Esophagus muscularis mucosa (tissue), 3 donors: ENCODE measurements around the gene C12orf57.

ENCODE experiments used
- CTCF ChIP-seq, 3 experiments: fragments of 200-600 bp in 2 of 3; fragments of 450-650 bp in 1 of 3; sonication (generic) in 2 of 3; IDR thresholded peaks; one replicate each; pipeline ENCODE4 v1.5.1; 2017 to 2019; ENCODE audit warnings: antibody characterized with exemption in 3 of 3, mild to moderate bottlenecking in 2 of 3, moderate library complexity in 1 of 3
- POLR2A ChIP-seq: fragments of 450-650 bp; IDR thresholded peaks from one replicate; pipeline ENCODE4 v1.6.1; 2017; ENCODE audit warnings: antibody characterized with exemption, moderate library complexity, mild to moderate bottlenecking, low read depth

DNA sequence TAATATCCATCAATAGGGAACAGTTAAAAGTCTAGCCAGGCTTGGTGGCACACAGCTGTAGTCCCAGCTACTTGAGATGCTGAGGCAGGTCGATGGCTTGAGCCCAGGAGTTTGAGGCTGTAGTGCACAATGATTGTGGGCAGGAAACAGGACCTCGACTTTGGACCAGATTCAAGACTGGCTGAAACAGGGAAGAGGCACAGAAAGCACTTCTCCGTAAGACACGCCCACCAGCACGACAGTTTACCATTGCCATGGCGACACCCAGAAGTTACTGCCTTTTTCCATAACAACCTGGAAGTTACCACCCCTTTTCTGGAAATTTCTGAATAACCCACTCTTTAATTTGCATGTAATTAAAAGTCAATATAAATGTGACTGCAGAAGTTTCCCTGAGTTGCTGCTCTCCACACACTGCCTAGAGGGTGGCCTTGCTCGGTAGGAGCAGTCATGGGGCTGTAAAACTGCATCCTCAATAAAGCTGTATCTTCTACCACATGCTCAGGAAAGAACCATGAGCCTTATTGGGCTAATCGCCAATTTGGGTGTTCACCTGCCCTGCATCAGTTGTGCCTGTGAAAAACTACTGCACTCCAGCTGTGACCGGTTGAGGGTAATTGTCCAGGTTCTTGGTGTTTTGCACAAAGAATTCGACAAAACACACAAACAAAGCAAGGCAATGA, 43.8 kb upstream of the C12orf57 start:
- TF ChIP-seq POLR2A (no peak), CTCF (IDR thresholded peaks at IDR 0.05) (no peak)
